ENCODE data around the gene MTRF1.

GRCh38 chr13:41274881-41275280 lies 11.5 kb upstream of the MTRF1 start:
- TF ChIP-seq, protein P1, sequence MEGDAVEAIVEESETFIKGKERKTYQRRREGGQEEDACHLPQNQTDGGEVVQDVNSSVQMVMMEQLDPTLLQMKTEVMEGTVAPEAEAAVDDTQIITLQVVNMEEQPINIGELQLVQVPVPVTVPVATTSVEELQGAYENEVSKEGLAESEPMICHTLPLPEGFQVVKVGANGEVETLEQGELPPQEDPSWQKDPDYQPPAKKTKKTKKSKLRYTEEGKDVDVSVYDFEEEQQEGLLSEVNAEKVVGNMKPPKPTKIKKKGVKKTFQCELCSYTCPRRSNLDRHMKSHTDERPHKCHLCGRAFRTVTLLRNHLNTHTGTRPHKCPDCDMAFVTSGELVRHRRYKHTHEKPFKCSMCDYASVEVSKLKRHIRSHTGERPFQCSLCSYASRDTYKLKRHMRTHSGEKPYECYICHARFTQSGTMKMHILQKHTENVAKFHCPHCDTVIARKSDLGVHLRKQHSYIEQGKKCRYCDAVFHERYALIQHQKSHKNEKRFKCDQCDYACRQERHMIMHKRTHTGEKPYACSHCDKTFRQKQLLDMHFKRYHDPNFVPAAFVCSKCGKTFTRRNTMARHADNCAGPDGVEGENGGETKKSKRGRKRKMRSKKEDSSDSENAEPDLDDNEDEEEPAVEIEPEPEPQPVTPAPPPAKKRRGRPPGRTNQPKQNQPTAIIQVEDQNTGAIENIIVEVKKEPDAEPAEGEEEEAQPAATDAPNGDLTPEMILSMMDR (tag by site-specific recombination; IDR thresholded peaks at IDR 0.05) = no peak
- TF ChIP-seq TCF7L2 (IDR thresholded peaks at IDR 0.05; ENCODE audit: borderline replicate concordance, low read depth, low read length) = no peak
- no peak for TF ChIP-seq YY1 (tag by site-specific recombination; IDR thresholded peaks at IDR 0.05)
- TF ChIP-seq ZFP41 (tag by site-specific recombination; IDR thresholded peaks at IDR 0.05; ENCODE audit: borderline replicate concordance) = no peak
- TF ChIP-seq ZNF501 (tag by site-specific recombination; IDR thresholded peaks at IDR 0.05) = no peak
- no peak for TF ChIP-seq ZNF37A (tag by site-specific recombination; IDR thresholded peaks at IDR 0.05)
- TF ChIP-seq, protein P2, sequence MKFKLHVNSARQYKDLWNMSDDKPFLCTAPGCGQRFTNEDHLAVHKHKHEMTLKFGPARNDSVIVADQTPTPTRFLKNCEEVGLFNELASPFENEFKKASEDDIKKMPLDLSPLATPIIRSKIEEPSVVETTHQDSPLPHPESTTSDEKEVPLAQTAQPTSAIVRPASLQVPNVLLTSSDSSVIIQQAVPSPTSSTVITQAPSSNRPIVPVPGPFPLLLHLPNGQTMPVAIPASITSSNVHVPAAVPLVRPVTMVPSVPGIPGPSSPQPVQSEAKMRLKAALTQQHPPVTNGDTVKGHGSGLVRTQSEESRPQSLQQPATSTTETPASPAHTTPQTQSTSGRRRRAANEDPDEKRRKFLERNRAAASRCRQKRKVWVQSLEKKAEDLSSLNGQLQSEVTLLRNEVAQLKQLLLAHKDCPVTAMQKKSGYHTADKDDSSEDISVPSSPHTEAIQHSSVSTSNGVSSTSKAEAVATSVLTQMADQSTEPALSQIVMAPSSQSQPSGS (tag by site-specific recombination; IDR thresholded peaks at IDR 0.05; ENCODE audit: low read depth) = no peak
- TF ChIP-seq KLF9 (tag by site-specific recombination; IDR thresholded peaks at IDR 0.05; ENCODE audit: low read depth) = no peak
- TF ChIP-seq, protein P3, sequence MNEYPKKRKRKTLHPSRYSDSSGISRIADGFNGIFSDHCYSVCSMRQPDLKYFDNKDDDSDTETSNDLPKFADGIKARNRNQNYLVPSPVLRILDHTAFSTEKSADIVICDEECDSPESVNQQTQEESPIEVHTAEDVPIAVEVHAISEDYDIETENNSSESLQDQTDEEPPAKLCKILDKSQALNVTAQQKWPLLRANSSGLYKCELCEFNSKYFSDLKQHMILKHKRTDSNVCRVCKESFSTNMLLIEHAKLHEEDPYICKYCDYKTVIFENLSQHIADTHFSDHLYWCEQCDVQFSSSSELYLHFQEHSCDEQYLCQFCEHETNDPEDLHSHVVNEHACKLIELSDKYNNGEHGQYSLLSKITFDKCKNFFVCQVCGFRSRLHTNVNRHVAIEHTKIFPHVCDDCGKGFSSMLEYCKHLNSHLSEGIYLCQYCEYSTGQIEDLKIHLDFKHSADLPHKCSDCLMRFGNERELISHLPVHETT (tag by site-specific recombination; IDR thresholded peaks at IDR 0.05) = no peak
- no peak for TF ChIP-seq SCRT2 (tag by site-specific recombination; IDR thresholded peaks at IDR 0.05)
- no peak for TF ChIP-seq SALL2 (tag by site-specific recombination; IDR thresholded peaks at IDR 0.05; ENCODE audit: borderline replicate concordance)
- TF ChIP-seq ZNF768 (tag by site-specific recombination; IDR thresholded peaks at IDR 0.05) = no peak
- no peak for TF ChIP-seq REST (tag by site-specific recombination; IDR thresholded peaks at IDR 0.05)
- TF ChIP-seq KLF1 (tag by site-specific recombination; IDR thresholded peaks at IDR 0.05) = no peak

Data from HEK293 (cell line).